BLaER1 (cell line): ENCODE data around the gene STK40.

Source experiments
- H3K27ac ChIP-seq: shearing (Covaris generic); formaldehyde crosslinking; 2 replicates; pipeline ENCODE4 v1.8.1; 2022
- H3K27me3 ChIP-seq: shearing (Covaris generic); formaldehyde crosslinking; 2 replicates; pipeline ENCODE4 v1.8.1; 2022
- H3K36me3 ChIP-seq: shearing (Covaris generic); formaldehyde crosslinking; 2 replicates; pipeline ENCODE4 v1.8.1; 2022
- H3K4me1 ChIP-seq: shearing (Covaris generic); formaldehyde crosslinking; 2 replicates; pipeline ENCODE4 v1.8.1; 2022
- H3K4me2 ChIP-seq: shearing (Covaris generic); formaldehyde crosslinking; 2 replicates; pipeline ENCODE4 v1.8.1; 2022
- H3K4me3 ChIP-seq: shearing (Covaris generic); formaldehyde crosslinking; 2 replicates; pipeline ENCODE4 v1.8.1; 2022
- H3K9ac ChIP-seq: shearing (Covaris generic); formaldehyde crosslinking; 2 replicates; pipeline ENCODE4 v1.8.1; 2022
- H3K9me3 ChIP-seq: shearing (Covaris generic); formaldehyde crosslinking; 2 replicates; pipeline ENCODE4 v1.8.1; 2022
- H4K20me1 ChIP-seq: shearing (Covaris generic); formaldehyde crosslinking; 2 replicates; pipeline ENCODE4 v1.8.1; 2022
- Cebpa-rat ChIP-seq: shearing (Covaris generic); IDR thresholded peaks from 2 replicates; pipeline ENCODE4 v1.8.1; 2022

Gene STK40

GRCh38 chr1:36358514-36359084 is 27.1 kb downstream of the STK40 start:
- Histone ChIP-seq H3K4me2 (peak overlapping the region; percentile 90), H3K27ac (peak overlapping the region; percentile 37; the same call in 1 of the 2 replicates), H3K4me1 (peaks cover 54% of the 10 kb centered on the region), H3K9ac (no peak overlapping the region), H4K20me1 (peaks cover 40% of the 10 kb centered on the region), H3K36me3 (peaks cover 62% of the 10 kb centered on the region), H3K9me3 (no peaks in the 10 kb centered on the region), H3K4me3 (no peak overlapping the region), H3K27me3 (no peaks in the 10 kb centered on the region)
- no peak for TF ChIP-seq Cebpa-rat

- H3K36me3 ChIP-seq = peaks cover 66% of the 10 kb centered on the region
- H3K9me3 ChIP-seq = no peaks in the 10 kb centered on the region
- peaks cover 67% of the 10 kb centered on the region for H3K4me1 ChIP-seq
- TF ChIP-seq Cebpa-rat = no peak
- H3K9ac ChIP-seq = no peak overlapping the region
- no peak overlapping the region for H3K27ac ChIP-seq
- no peak overlapping the region for H3K4me3 ChIP-seq
- H4K20me1 ChIP-seq = peaks cover 53% of the 10 kb centered on the region
- H3K4me2 ChIP-seq = no peak overlapping the region
- H3K27me3 ChIP-seq = no peaks in the 10 kb centered on the region
These were observed 29.9 kb downstream of the STK40 start for GRCh38 chr1:36355811-36356210.

GRCh38 chr1:36354486-36354885 is 31.2 kb downstream of the STK40 start:
- H3K27me3 ChIP-seq = no peaks in the 10 kb centered on the region
- peaks cover 71% of the 10 kb centered on the region for H3K36me3 ChIP-seq
- peaks cover 44% of the 10 kb centered on the region for H4K20me1 ChIP-seq
- peaks cover 66% of the 10 kb centered on the region for H3K4me1 ChIP-seq
- H3K9ac ChIP-seq = no peak overlapping the region
- H3K27ac ChIP-seq = no peak overlapping the region
- no peaks in the 10 kb centered on the region for H3K9me3 ChIP-seq
- H3K4me2 ChIP-seq = no peak overlapping the region
- no peak overlapping the region for H3K4me3 ChIP-seq
- TF ChIP-seq Cebpa-rat = no peak

GRCh38 chr1:36352910-36353878 is 32.5 kb downstream of the STK40 start:
- Histone ChIP-seq H3K4me3 (no peak overlapping the region), H3K36me3 (peaks cover 73% of the 10 kb centered on the region), H3K27ac (no peak overlapping the region), H4K20me1 (peaks cover 34% of the 10 kb centered on the region), H3K4me1 (peaks cover 59% of the 10 kb centered on the region), H3K9ac (no peak overlapping the region), H3K9me3 (no peaks in the 10 kb centered on the region), H3K4me2 (peak overlapping the region; percentile 82; the same call in 1 of the 2 replicates), H3K27me3 (no peaks in the 10 kb centered on the region)
- TF ChIP-seq Cebpa-rat = no peak

GRCh38 chr1:36352125-36352909 is 33.4 kb downstream of the STK40 start:
- H3K4me3 ChIP-seq = no peak overlapping the region
- peaks cover 73% of the 10 kb centered on the region for H3K36me3 ChIP-seq
- no peaks in the 10 kb centered on the region for H3K27me3 ChIP-seq
- no peak for TF ChIP-seq Cebpa-rat
- H3K27ac ChIP-seq = no peak overlapping the region
- peak overlapping the region; percentile 82 for H3K4me2 ChIP-seq
- no peak overlapping the region for H3K9ac ChIP-seq
- peaks cover 25% of the 10 kb centered on the region; the same call in 1 of the 2 replicates for H4K20me1 ChIP-seq
- no peaks in the 10 kb centered on the region for H3K9me3 ChIP-seq
- peaks cover 56% of the 10 kb centered on the region for H3K4me1 ChIP-seq

GRCh38 chr1:36351227-36351977 is 34.3 kb downstream of the STK40 start:
- H3K27ac ChIP-seq = peak overlapping the region; percentile 44; the same call in 1 of the 2 replicates
- H3K4me3 ChIP-seq = no peak overlapping the region
- peaks cover 16% of the 10 kb centered on the region; the same call in 1 of the 2 replicates for H4K20me1 ChIP-seq
- H3K36me3 ChIP-seq = peaks cover 72% of the 10 kb centered on the region
- peak overlapping the region; percentile 1; the same call in 1 of the 2 replicates for H3K9ac ChIP-seq
- no peaks in the 10 kb centered on the region for H3K27me3 ChIP-seq
- H3K4me2 ChIP-seq = peak overlapping the region; percentile 82
- TF ChIP-seq Cebpa-rat = no peak
- H3K4me1 ChIP-seq = peaks cover 51% of the 10 kb centered on the region
- no peaks in the 10 kb centered on the region for H3K9me3 ChIP-seq

GRCh38 chr1:36350659-36351226 is 35.0 kb downstream of the STK40 start:
- Histone ChIP-seq H3K4me2 (peak overlapping the region; percentile 82), H4K20me1 (peaks cover 16% of the 10 kb centered on the region; the same call in 1 of the 2 replicates), H3K9me3 (no peaks in the 10 kb centered on the region), H3K4me3 (no peak overlapping the region), H3K9ac (peak overlapping the region; percentile 1; the same call in 1 of the 2 replicates), H3K27me3 (no peaks in the 10 kb centered on the region), H3K4me1 (peaks cover 51% of the 10 kb centered on the region), H3K36me3 (peaks cover 73% of the 10 kb centered on the region), H3K27ac (peak overlapping the region; percentile 44; the same call in 1 of the 2 replicates)
- no peak for TF ChIP-seq Cebpa-rat

GRCh38 chr1:36349839-36350238 is 35.9 kb downstream of the STK40 start:
- H3K36me3 ChIP-seq = peaks cover 73% of the 10 kb centered on the region
- TF ChIP-seq Cebpa-rat = no peak

More at GRCh38 chr1:36349839-36350238, 35.9 kb downstream of the STK40 start:
- H3K27ac ChIP-seq = peak overlapping the region; percentile 0; the same call in 1 of the 2 replicates
- H3K4me1 ChIP-seq = peaks cover 51% of the 10 kb centered on the region
- H3K9ac ChIP-seq = 0 out of 2 replicates have a peak overlapping the region, but pooled peaks have one; percentile 1
- H3K27me3 ChIP-seq = no peaks in the 10 kb centered on the region
- peak overlapping the region; percentile 82 for H3K4me2 ChIP-seq
- peaks cover 16% of the 10 kb centered on the region; the same call in 1 of the 2 replicates for H4K20me1 ChIP-seq
- H3K9me3 ChIP-seq = no peaks in the 10 kb centered on the region
- H3K4me3 ChIP-seq = no peak overlapping the region
